H1 (cell line): Measurements from ENCODE around the gene PAQR9.

ENCODE experiments used
- EP300 ChIP-seq, 2 experiments: IDR thresholded peaks; 1 replicate in 1 of 2; 2 replicates in 1 of 2; pipeline ENCODE4 v1.6.1; 2011 to 2012; ENCODE audit warnings: low read depth in 2 of 2, low read length in 2 of 2, mild to moderate bottlenecking in 2 of 2, borderline replicate concordance in 1 of 2, inconsistent platforms in 1 of 2, moderate library complexity in 1 of 2
- EZH2 ChIP-seq: fragments of 200-600 bp; sonication (generic); IDR thresholded peaks from 2 replicates; pipeline ENCODE4 v1.7.1; 2012; ENCODE audit warnings: low read depth, mild to moderate bottlenecking, moderate library complexity, low read length, inconsistent platforms; ENCODE audit not compliant: severe bottlenecking
- POLR2AphosphoS5 ChIP-seq: IDR thresholded peaks from 2 replicates; pipeline ENCODE4 v1.6.1; 2011; ENCODE audit warnings: low read depth, low read length

DNA sequence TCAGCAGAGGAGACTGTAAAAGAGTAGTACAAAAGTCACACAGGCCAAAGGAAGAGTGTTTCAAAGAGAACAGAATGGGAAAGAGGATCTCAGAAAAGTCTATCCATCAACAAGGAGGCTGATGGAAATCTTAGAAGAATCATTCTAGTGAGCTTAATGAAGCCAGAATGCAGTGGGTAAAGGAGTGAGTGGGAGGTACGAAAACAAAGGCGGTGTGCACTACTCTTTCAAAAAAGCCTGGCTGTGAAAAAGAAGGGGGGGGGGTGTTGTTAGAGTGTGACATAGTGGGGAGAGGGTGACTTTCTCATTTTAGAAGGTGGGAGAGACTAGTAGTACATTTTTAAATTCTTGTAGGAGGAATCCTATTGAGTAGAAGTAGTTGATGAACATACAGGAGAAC lies 11.7 kb downstream of the PAQR9 start:
- TF ChIP-seq POLR2AphosphoS5 = no peak
- no peak for TF ChIP-seq EP300 (IDR thresholded peaks at IDR 0.05; ENCODE audit: borderline replicate concordance in 1 of 2, low read depth in 2 of 2, low read length in 2 of 2)
- TF ChIP-seq EZH2 = no peak
